ENCODE data around the gene FBXW8.

Gene FBXW8

DNA sequence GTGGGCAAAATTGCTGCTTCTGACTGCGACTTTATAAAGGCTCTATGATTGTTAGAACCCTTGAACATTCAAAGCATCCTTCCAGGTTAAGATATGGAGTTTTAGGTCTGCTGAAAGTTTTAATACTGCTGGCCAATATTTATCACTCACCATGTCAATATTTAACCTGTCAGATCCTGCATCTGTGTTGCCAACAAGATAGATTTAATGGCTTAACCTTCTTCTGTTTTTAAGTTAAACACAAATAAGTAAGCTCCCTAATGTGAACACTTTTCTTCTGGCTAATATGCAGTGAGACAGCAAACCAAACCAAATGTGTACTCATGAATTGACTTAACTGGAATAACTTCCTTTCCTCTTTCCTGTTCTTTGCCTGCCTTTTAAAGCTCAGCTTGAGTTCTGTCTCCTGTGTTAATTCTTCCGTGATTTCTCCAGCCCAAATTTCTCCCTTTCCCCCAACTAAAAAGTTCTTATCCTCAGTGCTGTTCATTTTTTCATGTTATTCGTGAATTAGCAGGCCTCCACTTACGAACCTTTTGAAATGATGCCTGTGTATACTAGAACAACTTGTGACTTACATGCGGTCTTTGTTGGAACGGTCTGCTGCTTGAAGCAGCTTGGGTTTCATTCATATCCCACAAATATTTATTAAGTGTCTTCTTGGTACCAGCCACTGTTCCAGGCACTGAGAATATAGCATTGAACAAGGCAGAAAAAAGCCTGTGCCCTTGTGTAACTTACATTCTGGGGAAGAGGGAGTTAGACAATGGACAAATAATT is 9.1 kb downstream of the FBXW8 start:
- H3K4me3 ChIP-seq (ENCODE audit: control insufficient read depth, low read depth, low read length): no peak overlapping the region
- TF ChIP-seq, protein P1, sequence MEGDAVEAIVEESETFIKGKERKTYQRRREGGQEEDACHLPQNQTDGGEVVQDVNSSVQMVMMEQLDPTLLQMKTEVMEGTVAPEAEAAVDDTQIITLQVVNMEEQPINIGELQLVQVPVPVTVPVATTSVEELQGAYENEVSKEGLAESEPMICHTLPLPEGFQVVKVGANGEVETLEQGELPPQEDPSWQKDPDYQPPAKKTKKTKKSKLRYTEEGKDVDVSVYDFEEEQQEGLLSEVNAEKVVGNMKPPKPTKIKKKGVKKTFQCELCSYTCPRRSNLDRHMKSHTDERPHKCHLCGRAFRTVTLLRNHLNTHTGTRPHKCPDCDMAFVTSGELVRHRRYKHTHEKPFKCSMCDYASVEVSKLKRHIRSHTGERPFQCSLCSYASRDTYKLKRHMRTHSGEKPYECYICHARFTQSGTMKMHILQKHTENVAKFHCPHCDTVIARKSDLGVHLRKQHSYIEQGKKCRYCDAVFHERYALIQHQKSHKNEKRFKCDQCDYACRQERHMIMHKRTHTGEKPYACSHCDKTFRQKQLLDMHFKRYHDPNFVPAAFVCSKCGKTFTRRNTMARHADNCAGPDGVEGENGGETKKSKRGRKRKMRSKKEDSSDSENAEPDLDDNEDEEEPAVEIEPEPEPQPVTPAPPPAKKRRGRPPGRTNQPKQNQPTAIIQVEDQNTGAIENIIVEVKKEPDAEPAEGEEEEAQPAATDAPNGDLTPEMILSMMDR (IDR thresholded peaks at IDR 0.05; ENCODE audit: control insufficient read depth, insufficient read depth, low read depth, low read length, missing control alignments): no peak
- no peak for DNase-seq (ENCODE audit: low read depth)

DNA sequence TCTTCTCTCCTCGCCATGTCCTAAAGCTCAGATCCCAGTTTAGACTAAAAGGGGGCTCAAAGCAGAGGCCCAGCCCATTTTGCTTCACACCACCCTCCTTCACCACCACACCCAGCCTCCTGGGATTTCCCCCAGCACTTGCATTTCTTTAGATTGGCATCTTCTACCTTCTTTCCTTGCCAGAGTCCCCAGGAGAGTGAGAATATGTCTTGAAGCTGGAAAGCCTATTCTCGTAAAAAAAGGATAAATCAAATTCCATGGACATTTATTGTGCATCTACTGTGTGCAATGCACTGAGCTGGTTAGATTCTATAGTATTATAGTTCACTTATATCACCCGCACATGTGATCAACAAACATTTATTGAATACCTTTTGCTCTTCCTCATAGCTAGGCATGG is 10.2 kb downstream of the FBXW8 start:
- TF ChIP-seq, protein P1 (IDR thresholded peaks at IDR 0.05; ENCODE audit: control insufficient read depth, insufficient read depth, low read depth, low read length, missing control alignments): no peak

DNA sequence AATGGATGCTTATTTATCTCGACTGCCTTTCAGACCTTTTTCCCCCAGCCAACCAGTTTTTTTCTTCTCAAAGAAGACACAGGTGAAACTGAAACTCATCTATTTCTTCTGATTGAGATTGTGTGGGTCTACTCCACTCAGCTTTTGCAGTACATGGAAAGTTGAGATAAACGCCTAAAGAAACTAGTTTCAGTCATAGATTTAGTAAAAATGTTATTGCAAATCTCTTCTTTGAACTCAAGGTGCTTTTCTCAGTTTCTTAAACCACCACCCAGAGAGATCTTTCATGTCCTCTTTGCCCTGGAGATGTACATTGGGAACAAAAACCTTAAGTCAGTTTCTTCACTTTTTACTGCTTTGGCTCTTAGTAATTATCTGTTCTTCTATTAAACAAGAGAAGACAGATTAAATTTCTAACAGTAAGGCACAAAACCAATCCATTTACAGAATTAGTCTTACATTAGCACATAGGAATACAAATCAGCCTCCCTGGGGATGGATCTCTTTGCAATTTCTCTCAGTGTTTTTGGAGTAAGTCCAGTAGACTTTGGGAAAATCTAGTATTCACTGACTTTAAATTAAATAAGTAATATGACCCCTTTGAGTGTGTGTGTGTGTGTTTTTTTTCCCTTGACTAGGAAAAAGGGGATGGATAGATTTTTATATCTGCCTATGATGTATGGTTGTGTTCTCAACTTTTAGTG is 11.6 kb downstream of the FBXW8 start:
- no peak for DNase-seq (ENCODE audit: low read depth)
- no peak overlapping the region for H3K4me3 ChIP-seq (ENCODE audit: control insufficient read depth, low read depth, low read length)
- TF ChIP-seq, protein P1 (IDR thresholded peaks at IDR 0.05; ENCODE audit: control insufficient read depth, insufficient read depth, low read depth, low read length, missing control alignments): no peak

More for the DNA sequence above, 10.2 kb downstream of the FBXW8 start:
- DNase-seq (ENCODE audit: low read depth): no peak
- H3K4me3 ChIP-seq (ENCODE audit: control insufficient read depth, low read depth, low read length): no peak overlapping the region

DNA sequence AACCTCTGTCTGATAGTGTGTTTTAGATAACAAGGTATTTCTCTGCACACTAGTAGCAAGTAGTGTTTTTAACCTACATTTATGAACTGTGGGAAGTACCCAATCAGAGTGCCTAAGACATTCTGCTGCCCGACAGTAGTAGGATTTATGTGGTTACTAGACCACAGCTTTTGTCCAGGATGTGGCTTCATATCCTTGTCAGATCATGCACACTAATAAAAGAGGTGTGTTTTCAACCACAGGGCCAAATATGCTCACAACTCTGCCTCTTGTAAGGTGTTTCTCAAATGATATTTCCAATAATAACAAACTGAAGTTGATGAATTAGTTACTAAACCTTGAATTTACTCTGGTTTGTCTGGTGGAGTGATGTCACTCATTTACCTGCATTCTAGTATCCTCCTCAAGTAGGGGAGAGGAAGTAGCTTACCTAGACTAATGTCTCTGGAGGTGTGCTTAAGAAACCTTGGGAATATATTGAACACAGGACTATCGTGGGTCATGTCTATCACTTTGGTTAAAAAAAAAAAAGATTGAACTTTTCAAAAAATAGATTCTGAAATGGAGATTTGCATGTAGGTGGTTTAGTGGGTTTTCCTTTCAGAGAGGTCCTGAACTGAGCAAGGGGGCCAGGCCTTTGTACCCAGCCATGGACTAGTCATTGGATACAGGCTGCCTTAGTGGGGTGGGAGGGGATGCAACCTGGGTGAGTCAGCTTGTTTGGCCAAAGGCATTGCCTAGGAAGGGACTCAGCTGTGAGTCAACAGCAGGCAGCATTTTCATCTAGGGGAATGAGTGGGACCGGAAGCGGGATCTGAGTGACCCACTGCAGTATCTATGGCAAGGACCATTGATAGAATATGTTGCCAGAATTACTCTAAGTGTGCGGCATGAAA is 14.1 kb downstream of the FBXW8 start:
- no peak for DNase-seq (ENCODE audit: low read depth)
- TF ChIP-seq, protein P1 (IDR thresholded peaks at IDR 0.05; ENCODE audit: control insufficient read depth, insufficient read depth, low read depth, low read length, missing control alignments): no peak
- H3K4me3 ChIP-seq (ENCODE audit: control insufficient read depth, low read depth, low read length): no peak overlapping the region

DNA sequence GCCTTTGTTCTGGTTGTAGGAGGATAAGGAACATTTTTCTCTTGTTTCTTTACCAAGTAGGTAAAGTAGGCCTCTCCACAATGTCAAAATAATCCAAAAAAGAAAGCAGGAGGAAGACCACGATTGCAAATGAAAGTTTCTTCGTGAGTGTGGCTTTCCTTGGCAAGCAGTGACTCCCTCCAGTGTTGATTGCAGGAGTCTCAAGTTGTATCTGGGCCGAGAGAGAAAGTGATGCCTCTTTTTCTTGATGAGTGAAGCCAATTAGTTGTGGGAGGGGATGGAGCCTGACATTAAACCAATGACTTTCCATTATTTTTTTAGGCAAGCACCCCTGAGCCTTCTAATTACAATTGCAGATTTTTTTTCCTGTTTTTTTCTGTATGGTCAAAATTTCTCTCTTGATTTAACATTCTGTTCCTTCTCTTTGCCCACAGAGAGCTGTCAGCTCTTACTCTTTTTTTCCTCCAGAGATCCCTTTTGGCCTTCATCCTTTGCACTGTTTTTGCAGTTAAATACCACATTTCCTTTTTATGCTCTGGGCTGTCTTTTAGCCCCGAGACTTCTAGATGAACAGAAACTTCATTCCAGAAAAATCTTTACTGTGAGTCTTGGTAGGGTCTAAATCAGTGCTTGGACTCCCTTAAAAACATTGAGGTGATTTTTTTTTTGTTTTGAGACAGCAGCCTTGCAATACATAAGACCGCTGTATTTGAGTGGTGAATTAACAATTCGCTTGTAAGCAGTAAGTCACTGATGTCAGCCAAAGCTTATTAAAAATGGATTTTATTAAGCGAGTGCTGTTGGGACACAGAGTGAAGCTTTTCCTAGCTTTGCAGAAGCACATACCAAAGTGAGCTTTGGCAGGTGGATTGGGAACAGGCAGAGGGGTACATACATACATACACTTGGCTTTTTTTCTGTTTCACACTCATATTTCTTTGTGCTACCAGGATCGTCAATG is 15.8 kb downstream of the FBXW8 start:
- no peak for DNase-seq (ENCODE audit: low read depth)
- TF ChIP-seq, protein P1 (IDR thresholded peaks at IDR 0.05; ENCODE audit: control insufficient read depth, insufficient read depth, low read depth, low read length, missing control alignments): no peak
- H3K4me3 ChIP-seq (ENCODE audit: control insufficient read depth, low read depth, low read length): no peak overlapping the region
